B cell (primary cell): ENCODE data around the gene IGLON5. TPM values are rescaled to one million over a fixed set of nuclear protein-coding genes. Genes with fewer than 3 reads are reported as not detected.

ENCODE experiments used
- ATAC-seq: fragments of 200-7000 bp; cut with Tn5 transposase; one replicate; pipeline ENCODE4 v1.10.0; 2021; ENCODE audit warnings: low read depth, mild to moderate bottlenecking, moderate number of reproducible peaks, moderate library complexity
- CTCF ChIA-PET: fragments of 350-600 bp; sonication (Branson Sonifier 250); formaldehyde crosslinking; loops from one replicate; lab custom pipeline; 2021; ENCODE audit warnings: antibody characterized with exemption, inconsistent platforms; lab: Charles Lee
- POLR2A ChIA-PET: fragments of 350-600 bp; sonication (Branson Sonifier 250); formaldehyde crosslinking; loops from one replicate; lab custom pipeline; 2021; ENCODE audit warnings: antibody characterized with exemption; lab: Charles Lee
- DNase-seq: peaks from one replicate; pipeline ENCODE4 v3.0.0; 2013
- H2AFZ ChIP-seq: 2 replicates; pipeline ENCODE4 v1.6.1; 2012; ENCODE audit warnings: mild to moderate bottlenecking, low read depth, low read length; ENCODE audit not compliant: insufficient read depth, poor library complexity, severe bottlenecking
- H3K27ac ChIP-seq, 2 donors: 1 replicate in 1 of 2; 2 replicates in 1 of 2; pipeline ENCODE4 v1.5.1; 2012 to 2013; ENCODE audit warnings: low read length in 2 of 2, mild to moderate bottlenecking in 2 of 2, moderate library complexity in 1 of 2
- H3K27me3 ChIP-seq, 4 experiments: fragments of 200-600 bp in 1 of 4; sonication (generic) in 1 of 4; replicated peaks in 1 of 4; 1 replicate in 2 of 4; 2 replicates in 2 of 4; pipeline versions ENCODE4 v1.6.1 to v1.7.0; 2013 to 2016; ENCODE audit warnings: low read length in 3 of 4, mild to moderate bottlenecking in 2 of 4, mixed read lengths in 1 of 4, moderate library complexity in 1 of 4; ENCODE audit not compliant: insufficient read depth in 4 of 4, control insufficient read depth in 3 of 4; ENCODE audit errors: control extremely low read depth in 1 of 4
- H3K36me3 ChIP-seq, 2 experiments: replicated peaks in 1 of 2; 1 replicate in 1 of 2; 2 replicates in 1 of 2; pipeline versions ENCODE4 v1.6.1 to v1.7.1; 2013; ENCODE audit warnings: low read length in 1 of 2; ENCODE audit not compliant: insufficient read depth in 2 of 2, control insufficient read depth in 1 of 2; ENCODE audit errors: control extremely low read depth in 1 of 2, extremely low read depth in 1 of 2
- H3K4me1 ChIP-seq, 2 donors: fragments of 200-600 bp in 1 of 2; sonication (generic) in 1 of 2; 1 replicate in 1 of 2; 2 replicates in 1 of 2; pipeline versions ENCODE4 v1.5.1 to v1.6.1; 2013 to 2017; ENCODE audit warnings: low read length in 2 of 2; ENCODE audit not compliant: control insufficient read depth in 2 of 2, insufficient read depth in 2 of 2
- H3K4me2 ChIP-seq: replicated peaks from 2 replicates; pipeline ENCODE3; 2012; ENCODE audit warnings: mild to moderate bottlenecking, low read depth, low read length; ENCODE audit not compliant: poor library complexity, severe bottlenecking
- H3K4me3 ChIP-seq, 5 experiments: fragments of 200-600 bp in 1 of 5; sonication (generic) in 1 of 5; 1 replicate in 3 of 5; 2 replicates in 2 of 5; pipeline versions ENCODE4 v1.5.1 to v1.7.0; 2011 to 2016; ENCODE audit warnings: low read length in 4 of 5, mild to moderate bottlenecking in 4 of 5, low read depth in 2 of 5, control low read depth in 1 of 5, moderate library complexity in 1 of 5; ENCODE audit not compliant: insufficient read depth in 1 of 5; ENCODE audit errors: control extremely low read depth in 1 of 5, extremely low read depth in 1 of 5
- H3K79me2 ChIP-seq: fragments of 200-600 bp; sonication (generic); one replicate; pipeline ENCODE4 v1.6.0; 2016; ENCODE audit warnings: low read length; ENCODE audit not compliant: control insufficient read depth, insufficient read depth
- H3K9ac ChIP-seq: fragments of 200-600 bp; sonication (generic); 2 replicates; pipeline ENCODE4 v1.6.1; 2017; ENCODE audit warnings: mild to moderate bottlenecking, low read length, moderate library complexity
- H3K9me3 ChIP-seq, 3 donors: one replicate each; pipeline versions ENCODE4 v1.6.1 to v1.7.1; 2013; ENCODE audit warnings: low read length in 2 of 3; ENCODE audit not compliant: control insufficient read depth in 2 of 3, insufficient read depth in 1 of 3; ENCODE audit errors: control extremely low read depth in 1 of 3
- H4K20me1 ChIP-seq: 2 replicates; pipeline ENCODE4 v1.6.0; 2012; ENCODE audit warnings: mild to moderate bottlenecking, low read length; ENCODE audit not compliant: insufficient read depth, control insufficient read depth, poor library complexity, severe bottlenecking
- H3K27ac Mint-ChIP-seq: one replicate; pipeline ENCODE4 v1.8.0; 2021; ENCODE audit warnings: mixed read lengths
- H3K27me3 Mint-ChIP-seq: one replicate; pipeline ENCODE4 v1.8.0; 2021; ENCODE audit warnings: mixed read lengths
- H3K4me1 Mint-ChIP-seq: one replicate; pipeline ENCODE4 v1.8.0; 2021; ENCODE audit warnings: mixed read lengths
- H3K4me3 Mint-ChIP-seq: one replicate; pipeline ENCODE4 v1.8.0; 2021; ENCODE audit warnings: mixed read lengths
- H3K9me3 Mint-ChIP-seq: one replicate; pipeline ENCODE4 v1.8.0; 2022; ENCODE audit warnings: mixed read lengths; ENCODE audit not compliant: insufficient read depth
- CTCF ChIP-seq: fragments of 200-600 bp; IDR thresholded peaks from one replicate; pipeline ENCODE4 v1.8.0; 2022; ENCODE audit warnings: antibody characterized with exemption, mild to moderate bottlenecking
- EZH2 ChIP-seq: IDR thresholded peaks from 2 replicates; pipeline ENCODE4 v1.6.1; 2012; ENCODE audit warnings: borderline replicate concordance, low read depth, mild to moderate bottlenecking, moderate library complexity, low read length; ENCODE audit not compliant: insufficient read depth, poor library complexity, severe bottlenecking
- WGBS: methylation state at CpG from one replicate; pipeline ENCODE4 v1.1.5; 2013; ENCODE audit warnings: missing lambda C conversion rate; ENCODE audit not compliant: insufficient coverage; 5-methylcytosine and 5-hydroxymethylcytosine counted together
- intact Hi-C: fragments of 100-400 bp; cut with micrococcal nuclease; formaldehyde crosslinking; loops from one replicate; pipeline ENCODE4 v1.10.0; 2022
- polyA plus RNA-seq: library from polyadenylated mRNA; depleted of rRNA; stranded (reverse); fragments of >200 nt; gene quantifications from 2 replicates; pipeline ENCODE4 v1.2.3, GENCODE V29; 2012
- total RNA-seq, 2 donors: library from RNA; stranded (reverse); fragments of 120-200 nt in 1 of 2; gene quantifications; 1 replicate in 1 of 2; 2 replicates in 1 of 2; pipeline versions ENCODE4 v1.2.3 to v1.2.4, GENCODE V29; 2013 to 2022

The IGLON5 gene
- total and polyA plus RNA-seq, 2 donors (not counting 1 experiment from before 2014, with no cell fraction given) = not detected

DNA sequence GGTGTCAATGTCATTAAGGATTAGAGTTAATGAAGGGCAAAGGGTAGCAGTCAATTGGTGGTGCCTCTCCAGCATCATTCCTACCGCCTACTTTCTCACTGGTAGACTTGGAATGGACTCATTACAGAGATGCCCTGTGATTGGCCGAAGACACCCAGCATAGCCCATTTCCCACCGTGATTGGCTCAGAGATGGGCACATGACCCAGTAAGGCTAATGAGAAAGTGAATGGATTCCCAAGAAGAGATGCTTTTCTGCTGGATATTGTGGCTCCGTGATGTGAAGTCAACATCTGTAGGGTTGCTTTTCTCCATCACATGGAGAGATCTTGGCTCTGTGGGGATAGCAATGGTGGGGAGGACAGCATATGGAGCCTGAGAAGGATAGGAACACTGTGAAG is 18.9 kb downstream of the IGLON5 start:
- ChIA-PET CTCF (no interaction called here), POLR2A (no interaction called here)
- Histone ChIP-seq H3K4me3 (no peak overlapping the region), H3K4me1 (peaks cover 12 to 20% of the 10 kb centered on the region in 2 donors), H2AFZ (no peak overlapping the region), H3K9me3 (peaks cover 0 to 32% (median 3%) of the 10 kb centered on the region in 3 donors), H3K9ac (no peak overlapping the region), H4K20me1 (no peaks in the 10 kb centered on the region), H3K36me3 (no peaks in the 10 kb centered on the region), H3K27me3 (peaks cover 0 to 50% (median 28%) of the 10 kb centered on the region in 4 experiments), H3K79me2 (no peaks in the 10 kb centered on the region), H3K4me2 (no peak overlapping the region), H3K27ac (no peak overlapping the region)
- TF ChIP-seq CTCF = no peak
- TF ChIP-seq EZH2 = no peak
- Mint-ChIP-seq H3K4me3 (no peak overlapping the region), H3K9me3 (peaks cover 4% of the 10 kb centered on the region), H3K27ac (no peak overlapping the region), H3K4me1 (peaks cover 10% of the 10 kb centered on the region), H3K27me3 (peaks cover 43% of the 10 kb centered on the region)
- WGBS = 100% methylated on average over 3 of the region's 4 CpGs
- intact Hi-C loops = no loop called here
- ATAC-seq = no peak
- no peak for DNase-seq

- no peaks in the 10 kb centered on the region for H3K36me3 ChIP-seq
- H3K4me3 Mint-ChIP-seq = no peak overlapping the region
- H3K9me3 Mint-ChIP-seq = peaks cover 4% of the 10 kb centered on the region
- H3K9ac ChIP-seq = no peak overlapping the region
- H3K4me1 Mint-ChIP-seq = peaks cover 8% of the 10 kb centered on the region
- H4K20me1 ChIP-seq = no peaks in the 10 kb centered on the region
- no peak overlapping the region for H3K4me3 ChIP-seq
- ChIA-PET POLR2A (no interaction called here), CTCF (interaction anchor here (1.0 kb wide), 1 partner anchor 142 kb away, joined by 3 read pairs; no protein-coding TSS in a partner anchor)
- H2AFZ ChIP-seq = no peak overlapping the region
- no peak for ATAC-seq
- peaks cover 12 to 20% of the 10 kb centered on the region in 2 donors for H3K4me1 ChIP-seq
- peaks cover 0 to 45% (median 22%) of the 10 kb centered on the region in 4 experiments for H3K27me3 ChIP-seq
- no peak overlapping the region for H3K4me2 ChIP-seq
- 59% methylated on average over 3 of the region's 3 CpGs for WGBS
- no peaks in the 10 kb centered on the region for H3K79me2 ChIP-seq
- intact Hi-C loops = no loop called here
- TF ChIP-seq EZH2 = no peak
- no peak for TF ChIP-seq CTCF
- H3K27ac ChIP-seq = no peak overlapping the region
- H3K9me3 ChIP-seq = peaks cover 0 to 32% (median 3%) of the 10 kb centered on the region in 3 donors
- DNase-seq = no peak
- peaks cover 34% of the 10 kb centered on the region for H3K27me3 Mint-ChIP-seq
- H3K27ac Mint-ChIP-seq = no peak overlapping the region
Measured at GRCh38 chr19:51331193-51331592, 19.7 kb downstream of the IGLON5 start.
